ENCODE data around the gene ERBB2. TPM values are rescaled to one million over a fixed set of nuclear protein-coding genes. Genes with fewer than 3 reads are reported as not detected.

Gene ERBB2
- polyA plus RNA-seq, 3 donors: 0.17 to 0.73 TPM; not detected in 1

- Histone ChIP-seq H3K27ac (ENCODE audit: low read depth in 1 of 2, low read length in 2 of 2) (no peak within 1 kb of the TSS), H4K20me1 (ENCODE audit: insufficient read depth, low read length) (no peaks in the 10 kb centered on the region), H3K79me2 (ENCODE audit: insufficient read depth, low read length) (no peaks in the 10 kb centered on the region), H3K4me2 (replicated peaks; ENCODE audit: extremely low read depth, low read length, poor library complexity, severe bottlenecking) (peak within 1 kb of the TSS; percentile 41), H3K9me3 (replicated peaks in 1 of 2; ENCODE audit: control insufficient read depth in 1 of 2, insufficient read depth in 1 of 2, low read length in 2 of 2) (peaks cover 0 to 9% of the 10 kb centered on the region in 2 donors), H3K4me3 (replicated peaks in 1 of 3; ENCODE audit: low read depth in 2 of 3, low read length in 3 of 3) (peak within 1 kb of the TSS in 1 of 3 experiments; percentile 39), H2AFZ (ENCODE audit: insufficient read depth, low read depth, low read length, poor library complexity, severe bottlenecking) (peak within 1 kb of the TSS; percentile 57), H3K4me1 (ENCODE audit: control insufficient read depth in 1 of 2, insufficient read depth in 2 of 2, low read length in 2 of 2) (peaks cover 11 to 19% of the 10 kb centered on the region in 2 donors), H3K9ac (ENCODE audit: insufficient read depth, low read length, poor library complexity, severe bottlenecking) (peak within 1 kb of the TSS; percentile 19), H3K36me3 (replicated peaks in 1 of 2; ENCODE audit: control insufficient read depth in 1 of 2, insufficient read depth in 2 of 2, low read length in 2 of 2) (no peaks in the 10 kb centered on the region), H3K27me3 (ENCODE audit: control insufficient read depth in 2 of 2, insufficient read depth in 2 of 2, low read length in 2 of 2) (peaks cover 39 to 64% of the 10 kb centered on the region in 2 donors)
- WGBS (ENCODE audit: insufficient coverage): 11% methylated on average over 25 of the region's 34 CpGs
- TF ChIP-seq, protein P1, sequence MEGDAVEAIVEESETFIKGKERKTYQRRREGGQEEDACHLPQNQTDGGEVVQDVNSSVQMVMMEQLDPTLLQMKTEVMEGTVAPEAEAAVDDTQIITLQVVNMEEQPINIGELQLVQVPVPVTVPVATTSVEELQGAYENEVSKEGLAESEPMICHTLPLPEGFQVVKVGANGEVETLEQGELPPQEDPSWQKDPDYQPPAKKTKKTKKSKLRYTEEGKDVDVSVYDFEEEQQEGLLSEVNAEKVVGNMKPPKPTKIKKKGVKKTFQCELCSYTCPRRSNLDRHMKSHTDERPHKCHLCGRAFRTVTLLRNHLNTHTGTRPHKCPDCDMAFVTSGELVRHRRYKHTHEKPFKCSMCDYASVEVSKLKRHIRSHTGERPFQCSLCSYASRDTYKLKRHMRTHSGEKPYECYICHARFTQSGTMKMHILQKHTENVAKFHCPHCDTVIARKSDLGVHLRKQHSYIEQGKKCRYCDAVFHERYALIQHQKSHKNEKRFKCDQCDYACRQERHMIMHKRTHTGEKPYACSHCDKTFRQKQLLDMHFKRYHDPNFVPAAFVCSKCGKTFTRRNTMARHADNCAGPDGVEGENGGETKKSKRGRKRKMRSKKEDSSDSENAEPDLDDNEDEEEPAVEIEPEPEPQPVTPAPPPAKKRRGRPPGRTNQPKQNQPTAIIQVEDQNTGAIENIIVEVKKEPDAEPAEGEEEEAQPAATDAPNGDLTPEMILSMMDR (IDR thresholded peaks at IDR 0.05): no peak
- peaks cover 71 to 88% (median 86%) of the 10 kb centered on the region in 3 donors for H3K27me3 Mint-ChIP-seq (ENCODE audit: low read depth in 3 of 3)
- peaks cover 0 to 18% (median 7%) of the 10 kb centered on the region in 7 donors for H3K9me3 Mint-ChIP-seq
- no peak for DNase-seq
- no peak within 1 kb of the TSS for H3K27ac Mint-ChIP-seq
- H3K36me3 Mint-ChIP-seq: peaks cover 0 to 5% of the 10 kb centered on the region in 2 donors
- H3K4me1 Mint-ChIP-seq: peaks cover 16% of the 10 kb centered on the region
- peak within 1 kb of the TSS; percentile 45 to 82 for H3K4me3 Mint-ChIP-seq
- intact Hi-C loops (cut with micrococcal nuclease): no loop called here
These were observed 38.1 kb downstream of the ERBB2 start, which contains the start of gene GRB7 for GRCh38 chr17:39737760-39738567. TSS of gene GRB7 (plus strand) at chr17:39737938. CDS start at chr17:39742302, 4,364 bp downstream.

- Histone ChIP-seq H3K9me3 (replicated peaks in 1 of 2; ENCODE audit: control insufficient read depth in 1 of 2, insufficient read depth in 1 of 2, low read length in 2 of 2) (peaks cover 0 to 9% of the 10 kb centered on the region in 2 donors), H3K4me2 (replicated peaks; ENCODE audit: extremely low read depth, low read length, poor library complexity, severe bottlenecking) (no peak overlapping the region), H3K79me2 (ENCODE audit: insufficient read depth, low read length) (no peaks in the 10 kb centered on the region), H3K27ac (ENCODE audit: low read depth in 1 of 2, low read length in 2 of 2) (no peak overlapping the region), H2AFZ (ENCODE audit: insufficient read depth, low read depth, low read length, poor library complexity, severe bottlenecking) (no peak overlapping the region), H3K4me1 (ENCODE audit: control insufficient read depth in 1 of 2, insufficient read depth in 2 of 2, low read length in 2 of 2) (peaks cover 11 to 19% of the 10 kb centered on the region in 2 donors), H3K36me3 (replicated peaks in 1 of 2; ENCODE audit: control insufficient read depth in 1 of 2, insufficient read depth in 2 of 2, low read length in 2 of 2) (no peaks in the 10 kb centered on the region), H3K4me3 (replicated peaks in 1 of 3; ENCODE audit: low read depth in 2 of 3, low read length in 3 of 3) (no peak overlapping the region), H3K9ac (ENCODE audit: insufficient read depth, low read length, poor library complexity, severe bottlenecking) (no peak overlapping the region), H3K27me3 (ENCODE audit: control insufficient read depth in 2 of 2, insufficient read depth in 2 of 2, low read length in 2 of 2) (peaks cover 39 to 67% of the 10 kb centered on the region in 2 donors), H4K20me1 (ENCODE audit: insufficient read depth, low read length) (no peaks in the 10 kb centered on the region)
- H3K27me3 Mint-ChIP-seq (ENCODE audit: low read depth in 3 of 3): peaks cover 73 to 90% (median 89%) of the 10 kb centered on the region in 3 donors
- intact Hi-C loops (cut with micrococcal nuclease): no loop called here
- H3K36me3 Mint-ChIP-seq: peaks cover 0 to 5% of the 10 kb centered on the region in 2 donors
- H3K4me3 Mint-ChIP-seq: peak overlapping the region; percentile 34 to 82
- H3K4me1 Mint-ChIP-seq: peaks cover 16% of the 10 kb centered on the region
- H3K27ac Mint-ChIP-seq: no peak overlapping the region
- TF ChIP-seq, protein P1 (IDR thresholded peaks at IDR 0.05): no peak
- 0% methylated on average over 6 of the region's 13 CpGs for WGBS (ENCODE audit: insufficient coverage)
- peaks cover 0 to 18% (median 7%) of the 10 kb centered on the region in 7 donors for H3K9me3 Mint-ChIP-seq
- peak in 1 of 3 donors; percentile 34 for DNase-seq
These were observed 38.7 kb downstream of the ERBB2 start for GRCh38 chr17:39738568-39738901.

Measured in CD14-positive monocyte (primary cell).